Hepatocyte (in vitro differentiated cells): ENCODE results near the gene SNTG2.

Experiments used
- CTCF ChIP-seq: fragments of 200-600 bp; sonication (generic); IDR thresholded peaks from 2 replicates; pipeline ENCODE4 v1.5.1; 2016; ENCODE audit warnings: antibody characterized with exemption, mild to moderate bottlenecking; ENCODE audit not compliant: poor library complexity
- EZH2 ChIP-seq: fragments of 200-600 bp; sonication (generic); IDR thresholded peaks from 2 replicates; pipeline ENCODE4 v1.6.1; 2016; ENCODE audit warnings: antibody characterized with exemption, mild to moderate bottlenecking, borderline replicate concordance

- TF ChIP-seq CTCF: no peak
- TF ChIP-seq EZH2: no peak
These were observed 13.1 kb upstream of the SNTG2 start for GRCh38 chr2:937530-937929.
